Endothelial cell (in vitro differentiated cells): ENCODE data around the gene RNU1-2. TPM values are rescaled to one million over a fixed set of nuclear protein-coding genes. Genes with fewer than 3 reads are reported as not detected.
"Not testable (repeated sequence)": the region's sequence is repeated elsewhere in the genome, so short reads cannot be mapped to it uniquely, and the experiment has no call there.

ENCODE experiments used
- DNase-seq: peaks from one replicate; pipeline ENCODE4 v3.0.0; 2021; ENCODE audit warnings: low spot score
- H3K27ac Mint-ChIP-seq: one replicate; pipeline ENCODE4 v1.8.0; 2021; ENCODE audit warnings: mixed read lengths, inconsistent platforms; ENCODE audit not compliant: unreplicated experiment
- H3K27me3 Mint-ChIP-seq: one replicate; pipeline ENCODE4 v1.8.0; 2021; ENCODE audit warnings: mild to moderate bottlenecking, moderate library complexity, mixed read lengths, inconsistent platforms; ENCODE audit not compliant: unreplicated experiment
- H3K36me3 Mint-ChIP-seq: one replicate; pipeline ENCODE4 v1.8.0; 2021; ENCODE audit warnings: mild to moderate bottlenecking, low read depth, mixed read lengths, inconsistent platforms; ENCODE audit not compliant: unreplicated experiment
- H3K4me1 Mint-ChIP-seq: one replicate; pipeline ENCODE4 v1.8.0; 2021; ENCODE audit warnings: mild to moderate bottlenecking, mixed read lengths, inconsistent platforms; ENCODE audit not compliant: unreplicated experiment
- H3K4me3 Mint-ChIP-seq: one replicate; pipeline ENCODE4 v1.8.0; 2021; ENCODE audit warnings: mild to moderate bottlenecking, mixed read lengths, inconsistent platforms; ENCODE audit not compliant: unreplicated experiment
- H3K9me3 Mint-ChIP-seq: one replicate; pipeline ENCODE4 v1.8.0; 2021; ENCODE audit warnings: mixed read lengths, inconsistent platforms; ENCODE audit not compliant: unreplicated experiment
- total RNA-seq: library from RNA; stranded (reverse); fragmentation: NEBNext Ultra II Directional; extraction: Animal tissue kit (Norgen Biotek cat#: 25700); gene quantifications from one replicate; pipeline ENCODE4 v1.2.1, GENCODE V29; 2021; ENCODE audit not compliant: unreplicated experiment
- TF ChIP-seq, protein P1 (sequence below): fragments of 200-600 bp; sonication (generic); IDR thresholded peaks from one replicate; pipeline ENCODE4 v1.5.0; 2021; ENCODE audit warnings: antibody characterized with exemption; ENCODE audit not compliant: unreplicated experiment

Gene RNU1-2
- total RNA-seq, 1 donor from 2014 or later = 3,428 TPM

DNA sequence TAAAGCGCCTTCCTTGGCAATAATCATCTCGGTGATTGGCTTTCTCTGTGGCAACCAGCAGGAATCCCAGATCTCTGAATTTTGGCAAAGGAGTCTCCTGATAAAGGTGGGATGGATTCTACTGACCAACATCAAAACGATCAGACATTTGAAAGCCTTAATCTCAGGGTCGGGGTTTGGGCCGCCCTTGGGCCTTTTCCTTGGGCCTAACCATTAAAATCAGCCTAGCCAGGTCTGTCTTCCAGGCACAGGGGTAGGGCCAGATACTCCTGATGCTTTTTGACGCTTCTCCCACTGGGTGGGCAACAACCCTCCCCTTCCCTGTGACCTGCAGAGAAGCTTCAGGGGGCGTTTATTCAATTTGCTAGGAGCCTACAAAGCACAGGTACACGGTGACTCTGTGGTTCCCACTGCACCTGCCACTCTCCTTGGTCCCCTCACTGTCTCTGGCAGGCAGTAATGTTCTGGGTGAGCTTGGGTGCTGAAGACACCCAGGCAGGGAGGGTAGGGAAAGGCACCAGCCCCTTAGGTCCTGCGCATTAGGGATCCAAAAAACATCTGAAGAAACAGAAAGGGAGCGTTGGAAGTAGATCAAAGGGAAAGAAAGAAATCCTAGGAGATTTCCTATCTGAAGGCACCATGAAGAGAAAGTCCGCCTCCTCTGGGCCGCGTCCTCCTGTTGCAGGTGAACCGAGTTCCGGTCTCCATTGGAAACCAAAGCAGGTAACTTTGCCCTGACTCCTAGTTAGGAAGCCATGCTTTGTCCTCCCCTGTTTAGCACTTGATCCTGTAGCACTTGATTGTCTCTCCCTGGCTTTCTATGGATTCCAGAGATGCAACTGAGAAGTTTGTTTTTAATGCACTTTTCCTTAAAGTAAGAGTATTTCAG is 12.3 kb downstream of the RNU1-2 start:
- H3K4me1 Mint-ChIP-seq = peaks cover 15% of the 10 kb centered on the region
- peaks cover 5% of the 10 kb centered on the region for H3K27me3 Mint-ChIP-seq
- peak overlapping the region; percentile 78 for H3K27ac Mint-ChIP-seq
- H3K9me3 Mint-ChIP-seq = no peaks in the 10 kb centered on the region
- no peak for DNase-seq
- TF ChIP-seq, protein P1, sequence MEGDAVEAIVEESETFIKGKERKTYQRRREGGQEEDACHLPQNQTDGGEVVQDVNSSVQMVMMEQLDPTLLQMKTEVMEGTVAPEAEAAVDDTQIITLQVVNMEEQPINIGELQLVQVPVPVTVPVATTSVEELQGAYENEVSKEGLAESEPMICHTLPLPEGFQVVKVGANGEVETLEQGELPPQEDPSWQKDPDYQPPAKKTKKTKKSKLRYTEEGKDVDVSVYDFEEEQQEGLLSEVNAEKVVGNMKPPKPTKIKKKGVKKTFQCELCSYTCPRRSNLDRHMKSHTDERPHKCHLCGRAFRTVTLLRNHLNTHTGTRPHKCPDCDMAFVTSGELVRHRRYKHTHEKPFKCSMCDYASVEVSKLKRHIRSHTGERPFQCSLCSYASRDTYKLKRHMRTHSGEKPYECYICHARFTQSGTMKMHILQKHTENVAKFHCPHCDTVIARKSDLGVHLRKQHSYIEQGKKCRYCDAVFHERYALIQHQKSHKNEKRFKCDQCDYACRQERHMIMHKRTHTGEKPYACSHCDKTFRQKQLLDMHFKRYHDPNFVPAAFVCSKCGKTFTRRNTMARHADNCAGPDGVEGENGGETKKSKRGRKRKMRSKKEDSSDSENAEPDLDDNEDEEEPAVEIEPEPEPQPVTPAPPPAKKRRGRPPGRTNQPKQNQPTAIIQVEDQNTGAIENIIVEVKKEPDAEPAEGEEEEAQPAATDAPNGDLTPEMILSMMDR = no peak
- H3K36me3 Mint-ChIP-seq = peaks cover 6% of the 10 kb centered on the region
- peak overlapping the region; percentile 68 for H3K4me3 Mint-ChIP-seq

DNA sequence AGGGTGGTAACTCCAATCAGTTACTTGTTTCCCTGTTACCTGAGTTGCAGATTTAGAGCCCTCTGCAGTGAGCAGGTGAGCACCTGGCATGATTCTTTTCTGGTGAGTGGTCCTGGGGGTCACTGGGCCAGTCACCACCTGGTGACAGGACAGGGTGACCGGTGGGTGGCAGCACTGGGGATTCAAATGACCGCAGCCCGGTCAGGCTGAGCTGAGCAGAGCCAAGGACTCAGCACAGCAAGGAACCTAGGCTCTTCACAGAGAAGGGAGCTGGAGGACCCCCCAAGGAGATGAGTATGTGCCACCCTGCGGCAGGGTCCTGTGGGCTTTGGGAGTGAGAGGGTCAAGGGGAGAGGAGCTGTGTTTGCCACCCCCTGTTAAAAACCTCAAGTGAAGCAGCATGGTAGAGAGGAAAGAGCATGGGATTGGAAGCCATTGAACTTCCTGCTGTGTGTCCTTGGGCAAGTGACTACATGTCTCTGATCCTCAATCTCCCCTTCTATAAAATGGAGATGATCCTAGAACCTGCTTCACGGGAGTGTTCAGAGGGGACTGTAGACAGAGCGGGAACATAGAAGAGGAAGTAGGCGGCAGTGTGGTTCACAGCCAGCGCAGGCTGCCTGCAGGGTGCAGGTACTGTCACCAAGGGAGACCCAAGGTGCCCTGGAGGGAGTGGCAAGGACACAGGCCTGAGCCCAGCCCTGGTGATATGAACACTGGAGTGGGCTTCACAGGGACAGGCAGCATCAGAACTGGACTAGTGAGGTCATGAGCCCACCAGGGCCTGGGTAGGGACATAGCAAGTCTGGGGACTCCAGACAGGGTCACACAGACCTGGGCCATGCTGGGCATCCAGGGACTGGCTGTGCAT is 16.3 kb downstream of the RNU1-2 start:
- DNase-seq, H3K4me3 Mint-ChIP-seq, H3K9me3 Mint-ChIP-seq: not testable (repeated sequence)
- Mint-ChIP-seq H3K36me3 (peaks cover 11% of the 10 kb centered on the region), H3K27me3 (peaks cover 19% of the 10 kb centered on the region), H3K27ac (peak overlapping the region; percentile 13), H3K4me1 (peaks cover 21% of the 10 kb centered on the region)

DNA sequence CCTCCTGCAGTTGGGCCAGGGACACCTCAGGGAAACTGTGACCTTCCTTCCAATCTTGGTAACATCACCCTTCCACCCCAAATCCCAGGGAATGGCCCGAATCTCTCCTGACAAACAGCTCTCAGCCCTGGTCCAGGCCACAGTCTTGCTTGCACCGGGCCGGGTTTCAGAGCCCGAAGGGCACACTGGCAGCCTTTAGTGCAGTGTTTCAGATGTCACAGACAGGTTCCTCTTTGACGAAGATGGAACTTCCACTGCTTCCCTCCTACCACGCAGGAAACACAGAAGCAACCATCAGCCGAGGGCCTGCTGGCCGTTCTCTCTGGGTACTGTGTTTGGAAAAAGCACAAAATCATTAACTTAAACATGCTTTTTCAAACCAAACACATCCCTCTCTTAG is 17.0 kb downstream of the RNU1-2 start:
- Mint-ChIP-seq H3K27ac (peak overlapping the region; percentile 42), H3K4me1 (peaks cover 21% of the 10 kb centered on the region), H3K36me3 (peaks cover 11% of the 10 kb centered on the region), H3K4me3 (peak overlapping the region; percentile 87), H3K27me3 (peaks cover 19% of the 10 kb centered on the region)
- not testable (repeated sequence) for H3K9me3 Mint-ChIP-seq, DNase-seq

DNA sequence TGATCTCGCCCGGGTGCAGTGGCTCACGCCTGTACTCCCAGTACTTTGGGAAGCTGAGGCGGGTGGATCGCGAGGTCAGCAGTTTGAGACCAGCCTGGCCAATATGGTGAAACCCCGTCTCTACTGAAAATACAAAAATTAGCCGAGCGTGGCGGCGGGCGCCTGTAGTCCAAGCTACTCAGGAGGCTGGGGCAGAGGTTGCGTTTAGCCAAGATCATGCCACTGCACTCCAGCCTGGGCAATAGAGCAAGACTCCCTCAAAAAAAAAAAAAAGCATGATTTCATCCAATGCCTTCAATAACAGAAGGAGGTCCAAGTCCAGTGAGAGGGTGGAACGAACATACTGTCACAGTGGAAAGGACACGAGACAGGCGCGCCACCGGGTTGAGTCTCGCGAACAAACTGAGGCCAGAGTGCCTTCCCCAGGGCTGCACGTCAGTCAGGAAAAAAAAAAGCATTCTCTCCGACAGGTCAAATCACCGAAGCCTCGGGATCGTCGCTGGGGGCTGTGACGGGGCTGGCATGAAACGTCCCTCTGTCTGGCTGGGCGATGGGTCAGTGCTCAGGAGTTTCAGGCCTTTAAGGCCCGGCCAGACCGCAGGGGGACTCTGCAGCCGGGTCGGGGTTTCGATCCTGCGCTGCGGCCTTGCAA is 17.5 kb downstream of the RNU1-2 start:
- Mint-ChIP-seq H3K4me1 (peaks cover 21% of the 10 kb centered on the region), H3K36me3 (peaks cover 11% of the 10 kb centered on the region), H3K4me3 (peak overlapping the region; percentile 87), H3K9me3 (no peaks in the 10 kb centered on the region), H3K27me3 (peaks cover 19% of the 10 kb centered on the region), H3K27ac (peak overlapping the region; percentile 36)
- no peak for DNase-seq
- TF ChIP-seq, protein P1 = no peak

DNA sequence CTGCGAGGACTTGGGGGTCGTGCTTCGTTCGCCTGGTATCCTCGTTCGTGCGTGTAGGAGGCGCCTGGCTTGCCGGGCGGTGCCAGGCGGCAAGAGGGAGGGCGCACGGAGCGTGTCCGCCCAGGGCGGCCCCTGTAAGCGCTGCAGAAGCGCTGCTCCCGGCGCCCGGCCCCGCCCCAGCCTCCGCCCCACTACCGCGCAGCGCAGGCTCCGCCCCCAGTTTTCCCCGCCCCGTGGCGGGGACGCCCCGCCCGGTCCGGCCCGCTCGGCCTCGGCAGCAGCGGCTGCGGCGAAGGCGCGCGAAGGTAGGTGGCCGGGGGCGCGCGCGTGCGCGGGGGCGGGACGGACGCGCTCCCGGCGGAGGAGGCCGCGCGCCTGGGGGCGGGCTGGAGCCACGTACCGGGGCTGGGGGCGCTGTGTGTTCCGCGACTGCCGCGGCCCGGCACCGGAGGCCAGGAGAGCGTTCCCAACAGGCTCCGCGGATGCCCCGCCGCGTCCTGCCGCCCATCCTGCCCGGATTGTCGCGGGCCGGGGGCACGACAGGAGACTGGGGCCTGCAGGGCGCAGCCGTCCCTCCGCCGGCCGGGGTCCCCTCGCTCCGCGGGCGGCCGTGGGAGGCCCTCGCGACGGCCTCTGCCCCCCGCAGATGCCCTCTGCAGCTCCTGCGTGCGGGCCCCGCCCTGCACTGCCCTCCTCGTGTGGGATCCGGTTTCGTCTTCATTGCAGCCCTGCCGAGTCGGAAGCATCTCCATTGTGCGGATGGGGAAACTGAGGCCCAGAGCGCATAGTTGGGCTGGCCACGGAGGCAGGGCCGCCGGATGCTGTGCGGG is 18.3 kb downstream of the RNU1-2 start:
- TF ChIP-seq, protein P1 = no peak
- peaks cover 21% of the 10 kb centered on the region for H3K4me1 Mint-ChIP-seq
- no peak overlapping the region for H3K27ac Mint-ChIP-seq
- peaks cover 11% of the 10 kb centered on the region for H3K36me3 Mint-ChIP-seq
- no peaks in the 10 kb centered on the region for H3K9me3 Mint-ChIP-seq
- DNase-seq = peak; percentile 100
- peak overlapping the region; percentile 90 for H3K4me3 Mint-ChIP-seq
- H3K27me3 Mint-ChIP-seq = peaks cover 23% of the 10 kb centered on the region

DNA sequence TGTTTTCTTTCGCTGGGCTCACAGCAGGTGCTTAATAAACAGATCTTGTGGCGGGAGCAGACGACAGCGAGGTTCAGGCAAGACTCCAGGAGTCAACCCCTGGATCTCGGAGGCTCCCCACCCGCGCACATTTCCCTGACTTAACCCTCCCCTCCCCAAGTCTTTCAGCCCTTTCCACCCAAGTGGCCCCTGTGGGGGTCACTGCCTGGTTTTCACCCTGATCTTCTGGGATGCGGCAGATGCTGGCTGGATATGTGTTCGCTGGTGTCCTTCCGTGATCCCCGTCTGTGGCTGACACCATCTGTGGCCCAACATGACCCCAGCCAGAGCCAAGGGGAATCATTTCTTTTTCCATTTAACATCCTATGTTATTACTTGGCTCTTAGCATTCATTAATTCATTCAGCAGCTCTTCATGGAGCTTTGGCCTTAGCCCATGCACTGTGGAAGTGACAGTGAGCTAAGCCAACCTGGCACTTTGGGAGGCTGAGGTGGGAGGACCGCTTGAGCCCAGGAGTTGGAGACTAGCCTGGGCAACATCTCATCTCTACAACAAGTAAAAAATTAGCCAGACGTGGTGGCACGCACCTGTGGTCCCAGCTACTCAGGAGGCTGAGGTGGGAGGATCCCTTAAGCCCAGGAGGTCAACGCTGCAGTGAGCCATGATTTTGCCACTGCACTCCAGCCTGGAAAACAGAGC is 19.3 kb downstream of the RNU1-2 start:
- H3K36me3 Mint-ChIP-seq = peaks cover 11% of the 10 kb centered on the region
- not testable (repeated sequence) for H3K27ac Mint-ChIP-seq, DNase-seq, H3K9me3 Mint-ChIP-seq
- H3K4me1 Mint-ChIP-seq = peaks cover 17% of the 10 kb centered on the region
- peak overlapping the region; percentile 90 for H3K4me3 Mint-ChIP-seq
- H3K27me3 Mint-ChIP-seq = peaks cover 23% of the 10 kb centered on the region
